ENCODE data around the gene SPECC1. TPM values are rescaled to one million over a fixed set of nuclear protein-coding genes. Genes with fewer than 3 reads are reported as not detected.

The SPECC1 gene
- total RNA-seq, 4 donors from 2014 or later: 72.1 to 133 (median 83.7) TPM

GRCh38 chr17:20053361-20053964 is 44.3 kb downstream of the SPECC1 start:
- TF ChIP-seq CTCF (IDR thresholded peaks at IDR 0.05) (no peak), POLR2A (IDR thresholded peaks at IDR 0.05) (no peak)
- Histone ChIP-seq H3K4me1 (no peaks in the 10 kb centered on the region), H3K27ac (no peak overlapping the region), H3K4me3 (no peak overlapping the region), H3K9me3 (no peaks in the 10 kb centered on the region), H3K27me3 (no peaks in the 10 kb centered on the region), H3K36me3 (no peaks in the 10 kb centered on the region)
- no peak for DNase-seq

GRCh38 chr17:20059728-20060188 is 50.6 kb downstream of the SPECC1 start:
- Histone ChIP-seq H3K27ac (no peak overlapping the region), H3K36me3 (no peaks in the 10 kb centered on the region), H3K9me3 (no peaks in the 10 kb centered on the region), H3K4me1 (peaks cover 0 to 3% (median 0%) of the 10 kb centered on the region in 4 donors), H3K4me3 (no peak overlapping the region), H3K27me3 (no peaks in the 10 kb centered on the region)
- no peak for DNase-seq
- TF ChIP-seq CTCF (IDR thresholded peaks at IDR 0.05): no peak
- TF ChIP-seq POLR2A (IDR thresholded peaks at IDR 0.05): no peak

- peak; percentile 38 to 74 (median 54) for DNase-seq
- H3K27ac ChIP-seq: peak overlapping the region; percentile 38 to 51 (median 42)
These were observed 54.8 kb downstream of the SPECC1 start for GRCh38 chr17:20063665-20064648.

GRCh38 chr17:20066253-20066652 is 57.1 kb downstream of the SPECC1 start:
- no peak for DNase-seq
- no peaks in the 10 kb centered on the region for H3K27me3 ChIP-seq

More at GRCh38 chr17:20063665-20064648, 54.8 kb downstream of the SPECC1 start:
- TF ChIP-seq POLR2A (IDR thresholded peaks at IDR 0.05) (no peak), CTCF (IDR thresholded peaks at IDR 0.05) (no peak)
- peaks cover 0 to 3% (median 0%) of the 10 kb centered on the region in 4 donors for H3K4me1 ChIP-seq
- H3K27me3 ChIP-seq: no peaks in the 10 kb centered on the region
- no peaks in the 10 kb centered on the region for H3K36me3 ChIP-seq
- H3K4me3 ChIP-seq: no peak overlapping the region
- no peaks in the 10 kb centered on the region for H3K9me3 ChIP-seq

More at GRCh38 chr17:20066253-20066652, 57.1 kb downstream of the SPECC1 start:
- Histone ChIP-seq H3K4me3 (no peak overlapping the region), H3K9me3 (no peaks in the 10 kb centered on the region), H3K27ac (no peak overlapping the region), H3K4me1 (peaks cover 0 to 3% (median 0%) of the 10 kb centered on the region in 4 donors), H3K36me3 (no peaks in the 10 kb centered on the region)
- no peak for TF ChIP-seq CTCF (IDR thresholded peaks at IDR 0.05)
- TF ChIP-seq POLR2A (IDR thresholded peaks at IDR 0.05): no peak
